Choroid plexus epithelial cell (primary cell): ENCODE measurements around the gene BOC.
A peak's percentile ranks its signal among the peaks of the same experiment; 100 is the strongest.

Experiments
- DNase-seq: peaks from one replicate; pipeline ENCODE4 v3.0.0-alpha.2; 2010; ENCODE audit warnings: low read depth
- H3K4me3 ChIP-seq: 2 replicates; pipeline ENCODE4 v1.5.1; 2011; ENCODE audit warnings: low read depth, mild to moderate bottlenecking, control low read depth, low read length, moderate library complexity
- TF ChIP-seq, protein P1 (sequence below): conservative IDR thresholded peaks from 2 replicates; pipeline ENCODE4 v1.5.1; 2011; ENCODE audit warnings: low read depth, mild to moderate bottlenecking, control low read depth, inconsistent platforms, low read length, moderate library complexity

BOC gene

DNA sequence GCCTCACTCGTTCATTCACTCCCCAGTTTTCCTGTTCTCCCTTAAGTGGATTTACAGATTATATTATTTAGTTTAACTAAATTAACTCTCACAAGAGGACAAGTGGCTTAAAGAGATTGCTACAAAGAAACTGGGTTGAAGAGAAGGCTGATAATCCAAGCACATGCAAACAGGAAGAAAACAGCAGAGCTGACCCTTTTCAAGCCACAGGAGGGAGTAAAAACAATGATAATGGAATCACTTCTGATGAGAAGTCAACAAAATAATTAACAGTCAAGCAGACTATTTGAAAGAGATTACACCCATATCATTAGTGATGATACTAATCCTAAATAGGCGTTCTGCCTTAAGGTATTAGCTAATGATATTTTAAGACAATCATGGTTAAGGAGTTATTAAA, 31.7 kb downstream of the BOC start:
- TF ChIP-seq, protein P1, sequence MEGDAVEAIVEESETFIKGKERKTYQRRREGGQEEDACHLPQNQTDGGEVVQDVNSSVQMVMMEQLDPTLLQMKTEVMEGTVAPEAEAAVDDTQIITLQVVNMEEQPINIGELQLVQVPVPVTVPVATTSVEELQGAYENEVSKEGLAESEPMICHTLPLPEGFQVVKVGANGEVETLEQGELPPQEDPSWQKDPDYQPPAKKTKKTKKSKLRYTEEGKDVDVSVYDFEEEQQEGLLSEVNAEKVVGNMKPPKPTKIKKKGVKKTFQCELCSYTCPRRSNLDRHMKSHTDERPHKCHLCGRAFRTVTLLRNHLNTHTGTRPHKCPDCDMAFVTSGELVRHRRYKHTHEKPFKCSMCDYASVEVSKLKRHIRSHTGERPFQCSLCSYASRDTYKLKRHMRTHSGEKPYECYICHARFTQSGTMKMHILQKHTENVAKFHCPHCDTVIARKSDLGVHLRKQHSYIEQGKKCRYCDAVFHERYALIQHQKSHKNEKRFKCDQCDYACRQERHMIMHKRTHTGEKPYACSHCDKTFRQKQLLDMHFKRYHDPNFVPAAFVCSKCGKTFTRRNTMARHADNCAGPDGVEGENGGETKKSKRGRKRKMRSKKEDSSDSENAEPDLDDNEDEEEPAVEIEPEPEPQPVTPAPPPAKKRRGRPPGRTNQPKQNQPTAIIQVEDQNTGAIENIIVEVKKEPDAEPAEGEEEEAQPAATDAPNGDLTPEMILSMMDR, result no peak
- DNase-seq, result no peak
- no peak overlapping the region for H3K4me3 ChIP-seq

DNA sequence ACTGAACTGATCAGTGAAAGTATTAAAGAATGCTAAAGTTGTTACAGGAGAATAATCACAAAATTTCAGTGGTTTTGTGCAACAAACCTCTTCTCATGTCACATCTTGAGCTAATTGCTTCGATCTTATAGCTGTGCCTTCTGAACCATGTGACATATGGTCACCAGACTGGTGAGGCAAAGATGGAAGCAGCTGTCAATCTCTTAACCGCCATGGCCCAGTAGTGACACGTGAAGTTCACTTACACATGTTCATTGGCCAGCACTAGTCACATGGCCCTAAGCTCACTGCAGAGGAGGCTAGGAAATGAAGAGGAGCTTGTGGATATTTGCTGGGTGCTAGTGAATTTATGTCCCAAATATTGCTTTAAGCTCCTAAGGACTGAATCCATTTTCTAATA, 32.5 kb downstream of the BOC start:
- TF ChIP-seq, protein P1, result no peak
- H3K4me3 ChIP-seq, result no peak overlapping the region
- DNase-seq, result no peak

DNA sequence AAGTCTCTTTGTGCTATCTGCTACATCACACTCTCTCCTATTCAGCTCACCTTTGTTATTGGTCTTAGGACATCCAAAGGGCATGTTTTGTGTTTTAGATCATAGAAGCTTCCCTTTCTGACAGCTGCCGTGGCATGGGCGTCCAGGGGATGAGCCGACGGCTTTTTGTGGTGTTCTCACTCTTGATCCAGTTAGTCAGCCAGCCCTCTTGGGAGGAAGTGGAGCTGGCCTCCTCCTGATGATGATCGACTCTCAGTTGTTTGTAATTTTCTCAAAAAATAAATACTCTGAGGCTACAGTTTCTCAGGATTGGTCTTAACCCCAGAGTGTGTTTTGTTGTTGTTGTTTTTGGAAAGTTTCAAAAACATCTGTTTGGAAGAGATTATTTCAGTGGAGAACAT, 34.4 kb downstream of the BOC start:
- DNase-seq, result peak; percentile 42
- no peak overlapping the region for H3K4me3 ChIP-seq
- TF ChIP-seq, protein P1, result no peak

DNA sequence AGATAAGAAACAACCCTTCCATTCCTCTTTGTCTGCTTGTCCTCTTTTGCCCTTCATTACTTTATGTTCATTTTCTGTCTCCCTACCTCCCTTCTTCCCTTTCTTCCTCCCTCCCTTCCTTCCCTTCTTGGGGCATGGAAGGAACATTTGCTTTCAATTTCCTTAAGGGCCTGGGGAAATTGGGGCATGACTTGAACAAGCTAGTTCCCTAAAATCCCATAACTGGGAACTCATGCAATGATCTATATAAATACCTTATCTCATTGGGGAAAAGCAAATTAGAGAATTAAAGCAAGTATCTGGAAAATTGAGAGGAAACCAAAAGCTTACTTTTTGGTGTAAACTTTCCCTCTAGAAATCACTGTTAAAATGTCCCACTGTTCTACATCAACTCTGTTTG, 35.7 kb downstream of the BOC start:
- TF ChIP-seq, protein P1, result no peak
- no peak overlapping the region for H3K4me3 ChIP-seq
- DNase-seq, result no peak

DNA sequence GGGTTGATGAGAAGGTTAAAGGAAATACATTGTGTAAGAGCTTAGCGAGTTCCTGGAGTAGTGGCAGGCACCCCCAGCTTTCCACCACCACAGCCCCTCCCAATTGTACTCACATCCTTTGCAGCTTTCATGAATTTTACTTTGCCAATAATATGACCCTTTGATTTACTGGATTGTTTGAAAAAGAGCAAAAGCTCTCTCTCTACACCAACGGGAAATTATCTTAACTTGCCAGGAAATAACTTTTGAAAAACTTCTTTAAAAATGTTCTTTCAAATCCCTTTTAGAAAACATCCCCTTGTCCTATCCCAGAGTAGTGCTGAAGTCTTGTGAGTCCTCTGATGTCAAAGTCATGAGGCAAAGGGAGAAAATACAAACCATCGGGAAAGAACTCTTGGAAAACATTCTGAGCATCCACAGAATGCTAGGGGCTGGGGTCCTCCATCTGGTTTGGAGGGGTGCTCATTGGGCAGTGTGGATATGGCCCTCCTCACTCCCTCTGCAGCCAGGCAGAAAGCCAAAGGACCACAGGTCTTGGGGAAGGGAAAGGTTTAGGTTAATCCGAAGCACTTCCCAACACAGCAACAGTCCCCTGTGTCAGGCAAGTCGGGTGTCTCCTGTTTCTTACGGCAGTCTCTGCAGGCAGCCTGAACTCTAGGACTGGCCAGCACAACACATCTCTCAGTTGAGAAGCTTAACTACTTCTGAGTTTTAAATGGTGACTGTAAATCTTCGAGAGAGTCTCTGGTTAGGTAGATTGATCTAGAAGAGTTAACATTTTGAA, 36.5 kb downstream of the BOC start:
- H3K4me3 ChIP-seq, result no peak overlapping the region
- DNase-seq, result no peak
- TF ChIP-seq, protein P1, result no peak

DNA sequence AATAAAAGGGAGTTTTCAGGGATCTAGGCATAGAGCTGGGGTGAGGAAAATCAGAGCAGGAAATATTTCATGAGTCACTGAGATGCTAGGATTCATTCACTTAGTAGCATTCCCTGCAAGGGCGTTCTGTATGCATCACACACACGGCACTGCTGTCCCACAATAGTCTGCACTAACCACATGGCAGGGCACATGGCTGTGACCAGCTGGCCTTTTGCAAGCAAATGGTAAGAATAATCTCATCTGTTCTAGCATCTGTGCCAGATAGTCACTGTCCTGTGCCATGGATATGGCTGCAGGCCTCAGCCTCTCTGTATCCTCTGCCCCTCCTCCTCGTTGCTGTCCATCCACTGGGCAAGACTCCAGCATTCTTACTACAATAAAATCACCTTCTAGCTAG, 37.8 kb downstream of the BOC start:
- TF ChIP-seq, protein P1, result no peak
- peak; percentile 59 for DNase-seq

DNA sequence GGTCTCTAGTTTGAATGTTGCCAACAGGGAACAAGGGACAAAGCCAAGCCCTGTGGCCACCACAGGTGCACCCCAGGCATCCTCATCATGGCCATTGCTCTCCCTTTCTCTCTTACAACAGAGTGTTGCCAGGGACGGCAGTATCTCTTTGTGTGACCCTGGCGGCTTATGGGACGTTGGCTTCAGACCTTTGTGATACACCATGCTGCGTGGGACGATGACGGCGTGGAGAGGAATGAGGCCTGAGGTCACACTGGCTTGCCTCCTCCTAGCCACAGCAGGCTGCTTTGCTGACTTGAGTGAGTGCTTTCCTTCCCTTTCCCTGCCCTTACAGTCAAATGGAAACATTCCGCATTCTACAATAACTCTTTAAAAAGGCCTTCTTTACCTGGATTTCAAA, 38.2 kb downstream of the BOC start:
- DNase-seq, result no peak
- no peak overlapping the region for H3K4me3 ChIP-seq
- TF ChIP-seq, protein P1, result no peak

More for the DNA sequence above, 37.8 kb downstream of the BOC start:
- no peak overlapping the region for H3K4me3 ChIP-seq
